ENCODE data around the gene APEX1. TPM values are rescaled to one million over a fixed set of nuclear protein-coding genes. Genes with fewer than 3 reads are reported as not detected.
"Not testable (repeated sequence)": the region's sequence is repeated elsewhere in the genome, so short reads cannot be mapped to it uniquely, and the experiment has no call there.

APEX1 gene
- total RNA-seq, 2 experiments from 2014 or later = 91.9 to 103 TPM

GRCh38 chr14:20506752-20507151, 51.7 kb downstream of the APEX1 start:
- peaks cover 21% of the 10 kb centered on the region for H3K27me3 Mint-ChIP-seq
- CTCF ChIA-PET; H3K4me3 Mint-ChIP-seq; H3K9me3 Mint-ChIP-seq; H3K36me3 Mint-ChIP-seq (ENCODE audit: low read depth); POLR2A ChIA-PET; H3K27ac Mint-ChIP-seq; DNase-seq; H3K4me1 Mint-ChIP-seq: not testable (repeated sequence)

Other genes starting within 250 kb of the APEX1 start
- gene OR11H6, start 231.5 kb upstream of the APEX1 start, total RNA-seq = not detected
- not detected for gene OR11H7, start 226.2 kb upstream of the APEX1 start, total RNA-seq
- not detected for gene OR11H4, start 215.9 kb upstream of the APEX1 start, total RNA-seq
- 10 to 100 TPM; 20.5 to 21.2 TPM for gene TTC5, start 149.3 kb upstream of the APEX1 start, total RNA-seq
- gene CCNB1IP1, start 121.9 kb upstream of the APEX1 start, total RNA-seq = 10 to 100 TPM; 39.3 to 43.4 TPM
- 10 to 100 TPM; 27.1 to 28.7 TPM for gene PARP2, start 111.6 kb upstream of the APEX1 start, total RNA-seq
- 10 to 100 TPM; 60.7 to 63.5 TPM for gene TEP1, start 41.7 kb upstream of the APEX1 start, total RNA-seq
- under 1 TPM in 1 of 2 experiments, not detected in 1; 0.05 TPM for gene KLHL33, start 19.1 kb upstream of the APEX1 start, total RNA-seq
- 10 to 100 TPM; 35.8 to 40.3 TPM for gene OSGEP, start 414 bp upstream of the APEX1 start, total RNA-seq
- gene PIP4P1, start 6.2 kb downstream of the APEX1 start, total RNA-seq = 10 to 100 TPM; 39.5 to 42.9 TPM
- gene PNP, start 14.2 kb downstream of the APEX1 start, total RNA-seq = 100 to 1,000 TPM; 207 to 210 TPM
- under 1 TPM in 1 of 2 experiments, not detected in 1; 0.50 TPM for gene RNASE10, start 50.3 kb downstream of the APEX1 start, total RNA-seq
- not detected for gene RNASE9, start 105.8 kb downstream of the APEX1 start, total RNA-seq
- not detected for gene RNASE11, start 132.8 kb downstream of the APEX1 start, total RNA-seq
- not detected for gene RNASE12, start 136.2 kb downstream of the APEX1 start, total RNA-seq
- gene OR6S1, start 186.5 kb downstream of the APEX1 start, total RNA-seq = not detected
- gene RNASE4, start 229.3 kb downstream of the APEX1 start, total RNA-seq = 1 to 10 TPM; 2.7 to 4.7 TPM
- gene ANG, start 233.5 kb downstream of the APEX1 start, total RNA-seq = 1 to 10 TPM; 4.9 to 5.5 TPM

All from activated CD4-positive, alpha-beta memory T cell treated with anti-CD3 and anti-CD28 coated beads, Interleukin-2, amount 10 ng/mL, durations not matched to agents 7 days and 5 days (primary cell).